ENCODE results near the gene ANKDD1B. TPM values are rescaled to one million over a fixed set of nuclear protein-coding genes. Genes with fewer than 3 reads are reported as not detected.
A peak's percentile ranks its signal among the peaks of the same experiment; 100 is the strongest.

Gene ANKDD1B
- polyA plus RNA-seq, 4 donors: 3.8 to 7.4 (median 5.5) TPM

DNA sequence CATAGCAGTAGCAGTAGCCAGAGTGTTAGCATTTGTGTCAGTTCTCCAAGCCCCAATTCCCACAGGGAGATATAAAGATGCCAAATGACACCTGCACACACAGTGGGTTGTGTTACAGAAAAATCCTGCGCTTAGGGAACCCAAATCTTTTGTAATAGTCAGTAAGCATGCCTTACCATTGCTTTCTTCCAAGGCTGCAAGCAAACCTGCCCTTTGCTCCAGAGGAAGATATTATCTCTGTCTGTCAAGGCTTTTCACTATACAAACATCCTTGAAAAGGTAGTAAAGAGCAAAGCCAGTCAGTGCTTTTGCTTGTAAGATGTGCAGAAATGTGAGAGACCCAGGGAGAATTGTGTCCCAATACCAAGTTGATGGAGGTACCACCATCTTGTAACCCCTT lies 2.9 kb downstream of the ANKDD1B start:
- no peak for DNase-seq (ENCODE audit: low read depth in 4 of 4, low spot score in 3 of 4)

GRCh38 chr5:75616371-75616881 lies 5.2 kb downstream of the ANKDD1B start:
- no peak for DNase-seq (ENCODE audit: low read depth in 4 of 4, low spot score in 3 of 4)

- DNase-seq (ENCODE audit: low read depth in 4 of 4, low spot score in 3 of 4): no peak
These were observed 5.8 kb downstream of the ANKDD1B start for GRCh38 chr5:75616971-75617621.

DNA sequence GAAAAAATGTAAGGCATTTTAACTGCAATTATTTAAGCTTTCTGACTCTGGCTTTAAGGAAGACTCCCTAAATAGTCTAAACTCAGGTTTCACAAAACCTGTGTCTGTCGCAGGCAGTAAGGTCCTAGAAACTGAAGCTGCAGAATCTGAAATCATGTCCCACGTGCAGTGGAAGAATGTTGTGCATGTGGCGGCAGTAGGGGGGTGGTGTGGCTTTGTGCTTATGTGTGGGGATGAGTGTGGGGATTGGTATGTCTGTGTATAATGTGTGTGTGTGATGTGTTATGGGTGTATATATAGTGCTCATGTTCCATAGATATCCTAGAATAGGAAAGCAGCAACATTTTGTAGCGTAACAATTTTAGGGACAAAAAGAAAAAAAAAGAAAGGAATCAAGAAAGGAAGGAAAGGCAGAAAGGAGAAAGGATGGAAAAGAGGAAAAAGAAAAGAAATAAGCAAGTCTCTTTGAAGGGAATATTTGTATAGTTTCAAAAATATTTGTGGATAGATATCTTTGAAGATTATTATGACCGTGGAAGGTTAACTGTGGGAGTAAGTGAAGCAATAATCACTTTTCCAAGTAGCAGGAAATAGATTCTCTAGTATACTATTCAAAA lies 6.6 kb downstream of the ANKDD1B start:
- no peak for DNase-seq (ENCODE audit: low read depth in 4 of 4, low spot score in 3 of 4)

DNA sequence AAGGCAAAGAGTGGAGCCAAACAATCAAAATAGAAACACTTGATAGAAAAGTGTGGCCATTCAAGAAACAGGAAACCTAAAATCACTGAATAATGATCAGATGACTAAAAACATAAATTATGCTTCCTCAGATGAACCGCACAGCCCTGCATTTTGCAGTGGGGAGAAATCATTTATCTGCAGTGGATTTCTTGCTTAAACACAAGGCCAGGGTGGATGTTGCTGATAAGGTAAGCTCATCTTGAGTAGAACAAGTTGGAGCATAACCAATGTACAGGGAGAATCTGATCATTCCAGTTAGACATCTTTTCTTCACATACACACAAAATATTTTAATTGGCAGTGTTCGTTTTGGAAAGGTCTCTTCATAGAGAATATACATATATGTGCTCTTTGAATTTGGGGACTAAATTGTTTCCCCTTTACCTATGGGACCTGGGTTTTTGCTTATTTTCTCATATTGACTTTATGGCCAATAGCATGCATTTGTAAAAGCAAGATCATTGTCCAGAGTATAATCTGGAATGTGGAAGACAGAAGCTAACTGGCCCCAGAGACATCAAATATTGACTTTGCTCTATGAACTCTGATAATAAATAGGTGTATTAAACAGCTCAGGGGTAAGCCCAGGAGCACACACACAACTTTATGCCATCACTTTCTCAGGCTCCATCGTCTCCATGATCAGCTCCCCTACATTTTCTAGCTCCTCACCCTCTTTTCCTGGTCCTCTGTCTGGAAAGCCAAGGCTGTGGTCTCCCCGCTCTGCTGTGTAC lies 9.1 kb downstream of the ANKDD1B start:
- no peak for DNase-seq (ENCODE audit: low read depth in 4 of 4, low spot score in 3 of 4)

GRCh38 chr5:75622564-75622963 lies 11.3 kb downstream of the ANKDD1B start:
- DNase-seq (ENCODE audit: low read depth in 4 of 4, low spot score in 3 of 4): no peak

DNA sequence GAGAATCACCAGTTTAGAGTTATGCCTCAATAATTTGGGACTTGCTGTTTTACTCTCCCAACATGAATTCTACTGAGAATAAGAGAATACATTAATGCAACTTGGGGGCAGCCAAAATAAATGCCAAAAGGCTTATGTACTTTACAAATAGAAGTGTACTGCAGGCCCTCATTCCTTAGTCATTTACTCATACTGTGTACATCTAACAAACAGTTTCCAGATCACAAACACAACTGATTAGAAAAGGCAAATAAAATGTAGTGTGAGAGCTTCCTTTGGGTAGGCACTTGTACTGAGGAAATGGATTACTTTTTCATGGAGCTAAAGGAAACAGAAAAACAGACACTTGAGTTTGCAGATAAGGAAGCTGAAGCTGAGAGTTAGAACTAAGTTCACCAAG lies 12.6 kb downstream of the ANKDD1B start:
- no peak for DNase-seq (ENCODE audit: low read depth in 4 of 4, low spot score in 3 of 4)

- DNase-seq (ENCODE audit: low read depth in 4 of 4, low spot score in 3 of 4): no peak
These were observed 15.7 kb downstream of the ANKDD1B start for GRCh38 chr5:75626959-75627358.

- DNase-seq (ENCODE audit: low read depth in 4 of 4, low spot score in 3 of 4): no peak
These were observed 16.5 kb downstream of the ANKDD1B start for GRCh38 chr5:75627801-75628200.

GRCh38 chr5:75630875-75631274 lies 19.6 kb downstream of the ANKDD1B start:
- no peak for DNase-seq (ENCODE audit: low read depth in 4 of 4, low spot score in 3 of 4)

- no peak for DNase-seq (ENCODE audit: low read depth in 4 of 4, low spot score in 3 of 4)
These were observed 21.1 kb downstream of the ANKDD1B start for GRCh38 chr5:75632321-75632720.

DNA sequence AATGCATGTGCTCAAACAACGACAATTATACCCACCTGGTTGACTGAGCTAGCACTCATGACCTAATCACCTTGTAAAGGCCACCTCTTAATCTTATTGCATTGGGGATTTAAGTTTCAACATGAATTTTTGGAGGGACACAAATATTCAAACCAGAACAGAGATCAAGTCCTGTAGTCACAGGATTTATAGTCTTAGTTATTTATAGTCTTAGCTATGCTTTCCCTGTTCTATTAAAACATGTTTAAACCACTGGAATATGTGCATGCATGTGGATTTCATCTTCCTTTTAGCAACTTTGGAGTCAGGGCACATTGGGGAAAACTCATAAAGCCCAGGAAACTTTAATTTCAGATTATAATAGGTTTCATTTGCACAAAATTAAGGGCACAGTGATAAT lies 26.7 kb downstream of the ANKDD1B start:
- no peak for DNase-seq (ENCODE audit: low read depth in 4 of 4, low spot score in 3 of 4)

DNA sequence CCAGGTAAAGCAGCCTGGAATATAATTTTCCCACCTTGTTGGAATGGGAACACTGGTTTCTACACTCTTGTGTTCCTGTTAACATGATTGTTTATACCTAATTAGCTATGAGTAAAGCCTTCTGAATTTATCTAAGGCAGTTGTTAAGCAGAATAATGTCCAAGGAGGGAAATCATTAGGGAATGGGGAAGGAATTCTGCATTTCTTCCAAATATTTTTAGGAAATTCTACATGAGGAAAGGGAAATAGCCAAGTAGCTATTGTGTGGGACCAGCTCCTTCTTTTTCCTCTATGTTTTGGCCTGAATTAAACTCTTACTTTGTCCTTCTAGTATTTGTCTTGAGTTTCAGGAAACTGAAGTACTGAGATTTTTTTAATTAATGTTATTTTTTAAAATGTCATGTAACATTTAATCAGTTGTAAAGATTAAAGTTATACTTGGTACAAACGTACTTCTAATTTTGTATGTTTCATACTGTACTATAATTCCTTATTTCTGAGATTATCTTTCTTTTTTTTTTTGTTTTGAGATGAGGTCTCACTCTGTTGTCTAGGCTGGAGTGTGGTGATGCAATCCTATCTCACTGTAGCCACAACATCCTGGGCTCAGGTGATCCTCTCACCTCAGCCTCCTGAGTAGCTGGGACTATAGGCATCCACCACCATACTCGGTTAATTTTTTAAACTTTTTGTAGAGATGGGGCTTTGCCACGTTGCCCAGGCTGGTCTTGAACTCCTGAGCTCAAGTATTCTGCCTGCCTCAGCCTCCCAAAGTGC lies 28.5 kb downstream of the ANKDD1B start:
- no peak for DNase-seq (ENCODE audit: low read depth in 4 of 4, low spot score in 3 of 4)

DNA sequence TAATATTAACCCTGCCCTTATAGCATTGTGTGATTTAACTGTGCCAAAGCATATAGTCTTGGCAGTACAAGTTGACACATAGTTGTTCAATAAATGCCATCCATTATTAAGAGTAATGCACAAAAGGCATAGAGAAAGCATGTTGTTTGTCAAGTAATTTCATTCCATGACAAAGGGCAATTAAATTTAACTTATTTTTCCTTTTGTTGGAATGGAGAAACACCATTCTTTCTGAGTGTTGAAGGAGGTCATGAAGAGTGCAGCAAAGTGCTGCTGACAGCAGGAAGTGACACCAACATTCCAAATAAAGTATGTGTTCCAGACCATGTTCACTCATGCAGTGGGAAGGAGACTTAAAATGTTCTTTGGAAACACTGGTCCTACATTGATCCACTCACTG lies 29.1 kb downstream of the ANKDD1B start:
- peak in 2 of 4 donors; percentile 42 to 48 for DNase-seq (ENCODE audit: low read depth in 4 of 4, low spot score in 3 of 4)

GRCh38 chr5:75640826-75641225 lies 29.6 kb downstream of the ANKDD1B start:
- no peak for DNase-seq (ENCODE audit: low read depth in 4 of 4, low spot score in 3 of 4)

GRCh38 chr5:75648712-75649111 lies 37.5 kb downstream of the ANKDD1B start:
- DNase-seq (ENCODE audit: low read depth in 4 of 4, low spot score in 3 of 4): no peak

GRCh38 chr5:75651575-75652238 lies 40.5 kb downstream of the ANKDD1B start:
- DNase-seq (ENCODE audit: low read depth in 4 of 4, low spot score in 3 of 4): no peak

GRCh38 chr5:75653521-75653920 lies 42.3 kb downstream of the ANKDD1B start:
- no peak for DNase-seq (ENCODE audit: low read depth in 4 of 4, low spot score in 3 of 4)

DNA sequence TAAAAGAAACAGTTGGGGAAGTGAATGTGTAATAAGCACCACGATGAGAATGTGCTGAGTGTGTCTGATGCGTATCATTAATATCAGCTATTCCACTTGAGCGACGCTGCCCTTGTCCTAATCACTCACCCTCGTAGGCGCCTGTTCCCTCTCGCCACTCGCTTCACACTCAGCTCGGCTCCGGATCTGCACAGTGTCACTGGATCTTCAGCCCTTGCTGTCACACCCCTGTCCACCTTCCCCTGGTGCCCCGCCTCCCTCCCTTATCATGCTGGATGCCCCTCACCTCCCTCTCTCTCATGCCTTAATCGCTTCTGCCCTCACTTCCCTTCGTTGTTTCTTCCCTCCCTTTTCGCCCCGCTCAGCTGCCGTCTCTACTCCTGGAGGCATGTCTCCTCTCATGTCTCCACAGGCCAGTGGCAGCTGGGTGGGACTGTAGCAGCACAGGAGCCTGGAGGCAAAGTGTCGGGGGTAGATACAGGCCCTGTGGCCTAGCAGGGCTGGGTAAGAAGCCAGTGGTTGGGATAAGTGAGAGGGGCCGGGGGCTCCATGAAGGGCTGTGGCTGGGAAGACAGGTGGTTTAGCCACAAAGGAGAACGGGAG lies 43.5 kb downstream of the ANKDD1B start:
- no peak for DNase-seq (ENCODE audit: low read depth in 4 of 4, low spot score in 3 of 4)

Measured in left renal pelvis (tissue), 4 donors.